ENCODE data around the gene INSYN2B. TPM values are rescaled to one million over a fixed set of nuclear protein-coding genes. Genes with fewer than 3 reads are reported as not detected.
A peak's percentile ranks its signal among the peaks of the same experiment; 100 is the strongest.

Gene INSYN2B
- total and polyA plus RNA-seq, 2 of the 4 experiments (the other 2 are of a cell fraction) = 9.1 to 33.5 TPM

- no peak overlapping the region for H3K9ac ChIP-seq (ENCODE audit: low read depth, low read length)
- WGBS, 2 experiments (ENCODE audit: extremely low coverage in 2 of 2, insufficient read length in 1 of 2) = 0% methylated on average over 1 of the region's 2 CpGs; no CpG with 5 or more reads in 1 of the 2 experiments
- in situ Hi-C loops (cut with MboI; ENCODE audit: low sequenced_read_pairs) = no loop called here
Observed at GRCh38 chr5:169861934-169862333, 118.4 kb downstream of the INSYN2B start.

More at GRCh38 chr5:169861934-169862333, 118.4 kb downstream of the INSYN2B start:
- no peak overlapping the region for H2AK9ac ChIP-seq (replicated peaks; ENCODE audit: low read depth, low read length, poor library complexity)
- no peak overlapping the region for H3K4me2 ChIP-seq (ENCODE audit: low read depth, low read length)
- H3K4me1 ChIP-seq (ENCODE audit: control insufficient read depth, insufficient read depth, low read length) = peaks cover 2% of the 10 kb centered on the region
- no peaks in the 10 kb centered on the region; a peak in 1 of 4 replicates for H3K79me1 ChIP-seq (ENCODE audit: low read depth in 1 of 2, low read length in 2 of 2)
- H3K4me3 ChIP-seq (ENCODE audit: insufficient read depth, low read depth, low read length) = no peak overlapping the region
- H4K91ac ChIP-seq (ENCODE audit: insufficient read depth, low read depth, low read length) = no peak overlapping the region
- no peak overlapping the region for H2BK20ac ChIP-seq (ENCODE audit: low read depth, low read length)
- POLR2A ChIA-PET (ENCODE audit: unreplicated experiment) = interaction anchor here (0.5 kb wide), 1 partner anchor 166 kb away, joined by 4 read pairs; no protein-coding TSS in a partner anchor
- H2AK5ac ChIP-seq (ENCODE audit: low read depth, low read length) = no peak overlapping the region
- no peak overlapping the region for H3K4ac ChIP-seq (ENCODE audit: low read depth, low read length)
- intact Hi-C loops (cut with micrococcal nuclease) (loop anchor here (1.0 to 5.0 kb wide), 2 partner anchors 115 to 118 kb away; partner anchors contain the start of gene INSYN2B), dilution Hi-C loops (cut with HindIII; ENCODE audit: low sequenced_read_pairs, unreplicated experiment) (no loop called here)
- BruUV-seq (replicated peaks) = no TSS peak
- no peak overlapping the region for H4K8ac ChIP-seq (ENCODE audit: low read depth in 2 of 2, low read length in 2 of 2)
- no peak overlapping the region for H3K27ac ChIP-seq (ENCODE audit: insufficient read depth, low read length)
- no peak overlapping the region for H2BK15ac ChIP-seq (ENCODE audit: low read depth, low read length)
- CTCF ChIA-PET = no interaction called here
- no peaks in the 10 kb centered on the region for H3K9me3 ChIP-seq (ENCODE audit: control insufficient read depth, insufficient read depth, low read length)
- DNase-seq = peak; percentile 96
- peak; percentile 95 for ATAC-seq (ENCODE audit: low read depth)
- no peaks in the 10 kb centered on the region for H3K9me1 ChIP-seq (ENCODE audit: insufficient read depth, low read length)
- H3K36me3 ChIP-seq (ENCODE audit: control insufficient read depth, insufficient read depth, low read length) = peaks cover 2% of the 10 kb centered on the region
- H3K14ac ChIP-seq (replicated peaks; ENCODE audit: low read depth, low read length) = no peak overlapping the region
- H4K20me1 ChIP-seq (ENCODE audit: insufficient read depth, low read length) = no peaks in the 10 kb centered on the region
- H2BK5ac ChIP-seq (ENCODE audit: low read depth, low read length, poor library complexity, severe bottlenecking) = no peak overlapping the region
- TF ChIP-seq RCOR1 (IDR thresholded peaks at IDR 0.05; ENCODE audit: insufficient replicate concordance, low read length) = no peak
- no peak for TF ChIP-seq CHD1 (IDR thresholded peaks at IDR 0.05; ENCODE audit: low read depth, low read length)
- TF ChIP-seq CEBPB (IDR thresholded peaks at IDR 0.05; ENCODE audit: low read depth, low read length) = no peak
- TF ChIP-seq RAD21 (IDR thresholded peaks at IDR 0.05; ENCODE audit: low read length) = peak; percentile 4; the same call in 1 of the 2 replicates
- TF ChIP-seq ELK1 (IDR thresholded peaks at IDR 0.05; ENCODE audit: borderline replicate concordance, low read depth, low read length) = no peak
- TF ChIP-seq CTCF (conservative IDR thresholded peaks at IDR 0.05; ENCODE audit: low read depth, low read length) = no peak
- no peak for TF ChIP-seq NFE2L2 (IDR thresholded peaks at IDR 0.05; ENCODE audit: low read depth, low read length)
- no peak for TF ChIP-seq RFX5 (IDR thresholded peaks at IDR 0.05; ENCODE audit: low read depth, low read length)
- no peak for TF ChIP-seq SMC3 (IDR thresholded peaks at IDR 0.05; ENCODE audit: low read depth, low read length)
- no peak for TF ChIP-seq MAZ (IDR thresholded peaks at IDR 0.05; ENCODE audit: borderline replicate concordance, low read depth, low read length)
- TF ChIP-seq MXI1 (IDR thresholded peaks at IDR 0.05; ENCODE audit: borderline replicate concordance, low read depth, low read length) = no peak
- TF ChIP-seq, protein P1, sequence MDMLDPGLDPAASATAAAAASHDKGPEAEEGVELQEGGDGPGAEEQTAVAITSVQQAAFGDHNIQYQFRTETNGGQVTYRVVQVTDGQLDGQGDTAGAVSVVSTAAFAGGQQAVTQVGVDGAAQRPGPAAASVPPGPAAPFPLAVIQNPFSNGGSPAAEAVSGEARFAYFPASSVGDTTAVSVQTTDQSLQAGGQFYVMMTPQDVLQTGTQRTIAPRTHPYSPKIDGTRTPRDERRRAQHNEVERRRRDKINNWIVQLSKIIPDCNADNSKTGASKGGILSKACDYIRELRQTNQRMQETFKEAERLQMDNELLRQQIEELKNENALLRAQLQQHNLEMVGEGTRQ (IDR thresholded peaks at IDR 0.05; ENCODE audit: low read depth, low read length) = no peak
- no peak for TF ChIP-seq MAFK (IDR thresholded peaks at IDR 0.05; ENCODE audit: low read depth, low read length)
- TF ChIP-seq FOS (IDR thresholded peaks at IDR 0.05; ENCODE audit: low read depth, low read length) = peak; percentile 75; the same call in 1 of the 2 replicates
- no peak for TF ChIP-seq POLR2A (IDR thresholded peaks at IDR 0.05; ENCODE audit: low read depth, low read length)
- peak; percentile 92 for TF ChIP-seq BHLHE40 (IDR thresholded peaks at IDR 0.05; ENCODE audit: low read depth, low read length)
- no peak overlapping the region for H3K18ac ChIP-seq (ENCODE audit: low read depth, low read length)
- H2AFZ ChIP-seq (replicated peaks; ENCODE audit: low read length, poor library complexity) = no peak overlapping the region
- no peak overlapping the region for H3K56ac ChIP-seq (ENCODE audit: extremely low read depth, insufficient read depth, low read length)
- no peak overlapping the region for H4K5ac ChIP-seq (ENCODE audit: low read depth, low read length)
- H2BK120ac ChIP-seq (ENCODE audit: low read depth, low read length) = no peak overlapping the region
- no peak overlapping the region for H3K23ac ChIP-seq (ENCODE audit: low read depth, low read length)
- H3K27me3 ChIP-seq (ENCODE audit: control insufficient read depth, insufficient read depth, low read length) = no peaks in the 10 kb centered on the region
